Measurements from ENCODE around the gene CGNL1. TPM values are rescaled to one million over a fixed set of nuclear protein-coding genes. Genes with fewer than 3 reads are reported as not detected.
A peak's percentile ranks its signal among the peaks of the same experiment; 100 is the strongest.

The CGNL1 gene
- total RNA-seq, 4 donors from 2014 or later: 9.6 to 21.3 (median 13.1) TPM

- TF ChIP-seq POLR2AphosphoS5 (IDR thresholded peaks at IDR 0.05): no peak
- no peak for TF ChIP-seq EP300 (IDR thresholded peaks at IDR 0.05)
- no peak for TF ChIP-seq POLR2A (IDR thresholded peaks at IDR 0.05; ENCODE audit: low read depth)
- TF ChIP-seq, protein P1, sequence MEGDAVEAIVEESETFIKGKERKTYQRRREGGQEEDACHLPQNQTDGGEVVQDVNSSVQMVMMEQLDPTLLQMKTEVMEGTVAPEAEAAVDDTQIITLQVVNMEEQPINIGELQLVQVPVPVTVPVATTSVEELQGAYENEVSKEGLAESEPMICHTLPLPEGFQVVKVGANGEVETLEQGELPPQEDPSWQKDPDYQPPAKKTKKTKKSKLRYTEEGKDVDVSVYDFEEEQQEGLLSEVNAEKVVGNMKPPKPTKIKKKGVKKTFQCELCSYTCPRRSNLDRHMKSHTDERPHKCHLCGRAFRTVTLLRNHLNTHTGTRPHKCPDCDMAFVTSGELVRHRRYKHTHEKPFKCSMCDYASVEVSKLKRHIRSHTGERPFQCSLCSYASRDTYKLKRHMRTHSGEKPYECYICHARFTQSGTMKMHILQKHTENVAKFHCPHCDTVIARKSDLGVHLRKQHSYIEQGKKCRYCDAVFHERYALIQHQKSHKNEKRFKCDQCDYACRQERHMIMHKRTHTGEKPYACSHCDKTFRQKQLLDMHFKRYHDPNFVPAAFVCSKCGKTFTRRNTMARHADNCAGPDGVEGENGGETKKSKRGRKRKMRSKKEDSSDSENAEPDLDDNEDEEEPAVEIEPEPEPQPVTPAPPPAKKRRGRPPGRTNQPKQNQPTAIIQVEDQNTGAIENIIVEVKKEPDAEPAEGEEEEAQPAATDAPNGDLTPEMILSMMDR (IDR thresholded peaks at IDR 0.05): no peak
- DNase-seq (ENCODE audit: extremely low spot score): no peak
- H3K4me1 ChIP-seq: peaks cover 46 to 56% (median 48%) of the 10 kb centered on the region in 4 donors
- H3K36me3 ChIP-seq: no peaks in the 10 kb centered on the region
- H3K4me3 ChIP-seq: no peak overlapping the region
- peak overlapping the region; percentile 10 to 73 (median 50) for H3K27ac ChIP-seq (replicated peaks in 1 of 4)
- 97% methylated on average over 3 of the region's 3 CpGs for WGBS
- no peaks in the 10 kb centered on the region for H3K27me3 ChIP-seq
- intact Hi-C loops (cut with DNase I): loop anchor here (5.0 kb wide), 2 partner anchors 307 to 517 kb away; no protein-coding TSS in a partner anchor
- no peaks in the 10 kb centered on the region for H3K9me3 ChIP-seq
Observed at GRCh38 chr15:57555270-57555669, 179.0 kb downstream of the CGNL1 start.

GRCh38 chr15:57556040-57556439, 179.7 kb downstream of the CGNL1 start:
- H3K27ac ChIP-seq (replicated peaks in 1 of 4): no peak overlapping the region
- DNase-seq (ENCODE audit: extremely low spot score): no peak
- TF ChIP-seq EP300 (IDR thresholded peaks at IDR 0.05) (no peak), POLR2A (IDR thresholded peaks at IDR 0.05; ENCODE audit: low read depth) (no peak), POLR2AphosphoS5 (IDR thresholded peaks at IDR 0.05) (no peak)
- TF ChIP-seq, protein P1 (IDR thresholded peaks at IDR 0.05): no peak
- peaks cover 46 to 53% (median 48%) of the 10 kb centered on the region in 4 donors for H3K4me1 ChIP-seq
- no peaks in the 10 kb centered on the region for H3K27me3 ChIP-seq
- intact Hi-C loops (cut with DNase I): loop anchor here (5.0 kb wide), 2 partner anchors 306 to 516 kb away; no protein-coding TSS in a partner anchor
- no peak overlapping the region for H3K4me3 ChIP-seq
- H3K36me3 ChIP-seq: no peaks in the 10 kb centered on the region
- H3K9me3 ChIP-seq: no peaks in the 10 kb centered on the region
- 86% methylated on average over 9 of the region's 9 CpGs for WGBS

GRCh38 chr15:57557267-57557666, 181.0 kb downstream of the CGNL1 start:
- Histone ChIP-seq H3K4me3 (no peak overlapping the region), H3K27me3 (no peaks in the 10 kb centered on the region), H3K9me3 (no peaks in the 10 kb centered on the region), H3K4me1 (peaks cover 39 to 47% (median 43%) of the 10 kb centered on the region in 4 donors), H3K27ac (replicated peaks in 1 of 4) (no peak overlapping the region), H3K36me3 (no peaks in the 10 kb centered on the region)
- intact Hi-C loops (cut with DNase I): loop anchor here (5.0 kb wide), 2 partner anchors 305 to 515 kb away; no protein-coding TSS in a partner anchor
- TF ChIP-seq, protein P1 (IDR thresholded peaks at IDR 0.05): no peak
- TF ChIP-seq EP300 (IDR thresholded peaks at IDR 0.05) (no peak), POLR2AphosphoS5 (IDR thresholded peaks at IDR 0.05) (no peak)
- WGBS: 100% methylated on average over 3 of the region's 3 CpGs
- DNase-seq (ENCODE audit: extremely low spot score): no peak

DNA sequence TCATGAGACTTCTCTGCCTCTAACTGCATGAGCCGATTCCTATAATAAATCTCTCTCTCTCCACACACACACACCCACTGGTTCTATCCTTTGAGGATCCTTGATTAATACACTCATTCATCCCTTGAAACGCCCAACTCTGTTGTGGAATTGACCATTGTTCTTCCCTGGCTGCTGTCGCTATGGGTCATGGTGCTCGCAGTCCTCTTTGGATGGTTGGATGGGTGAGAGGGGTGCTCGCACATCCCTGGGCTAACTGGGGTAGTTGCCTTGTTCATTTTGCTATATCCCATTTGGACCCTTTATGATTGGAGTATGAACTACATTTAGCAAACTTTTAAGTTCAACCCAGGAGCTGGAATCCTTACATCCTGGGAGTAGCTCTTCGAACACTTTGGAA, 181.5 kb downstream of the CGNL1 start:
- DNase-seq (ENCODE audit: extremely low spot score): no peak
- Histone ChIP-seq H3K9me3 (no peaks in the 10 kb centered on the region), H3K27ac (replicated peaks in 1 of 4) (no peak overlapping the region), H3K27me3 (no peaks in the 10 kb centered on the region), H3K4me3 (no peak overlapping the region), H3K36me3 (no peaks in the 10 kb centered on the region), H3K4me1 (peaks cover 34 to 46% (median 41%) of the 10 kb centered on the region in 4 donors)
- 91% methylated on average over 6 of the region's 6 CpGs for WGBS
- intact Hi-C loops (cut with DNase I): loop anchor here (5.0 kb wide), 2 partner anchors 304 to 514 kb away; no protein-coding TSS in a partner anchor
- no peak for TF ChIP-seq POLR2A (IDR thresholded peaks at IDR 0.05; ENCODE audit: low read depth)
- TF ChIP-seq POLR2AphosphoS5 (IDR thresholded peaks at IDR 0.05): no peak
- TF ChIP-seq, protein P1 (IDR thresholded peaks at IDR 0.05): no peak
- no peak for TF ChIP-seq EP300 (IDR thresholded peaks at IDR 0.05)

GRCh38 chr15:57559875-57560274, 183.6 kb downstream of the CGNL1 start:
- DNase-seq (ENCODE audit: extremely low spot score): no peak
- intact Hi-C loops (cut with DNase I): loop anchor here (2.0 to 5.0 kb wide), 3 partner anchors 53 to 512 kb away; no protein-coding TSS in a partner anchor
- peaks cover 16 to 36% (median 27%) of the 10 kb centered on the region in 4 donors for H3K4me1 ChIP-seq
- H3K27me3 ChIP-seq: no peaks in the 10 kb centered on the region
- no peaks in the 10 kb centered on the region for H3K9me3 ChIP-seq
- no peaks in the 10 kb centered on the region for H3K36me3 ChIP-seq
- no peak overlapping the region for H3K27ac ChIP-seq (replicated peaks in 1 of 4)
- WGBS: 27% methylated on average over 5 of the region's 5 CpGs
- no peak overlapping the region for H3K4me3 ChIP-seq
- TF ChIP-seq POLR2AphosphoS5 (IDR thresholded peaks at IDR 0.05) (peak in 1 of 2 donors; percentile 10), EP300 (IDR thresholded peaks at IDR 0.05) (no peak), POLR2A (IDR thresholded peaks at IDR 0.05; ENCODE audit: low read depth) (no peak)
- TF ChIP-seq, protein P1 (IDR thresholded peaks at IDR 0.05): peak; percentile 89 to 91 (median 90)

Data from esophagus muscularis mucosa (tissue), 4 donors.